HEK293 (cell line): ENCODE data around the gene ARMC10.
A peak's percentile ranks its signal among the peaks of the same experiment; 100 is the strongest.

Experiments used
- CTCF ChIA-PET: fragments of 350-600 bp; formaldehyde crosslinking; extraction: SDS; loops from one replicate; lab custom pipeline; 2021; ENCODE audit warnings: antibody characterized with exemption; lab: Yijun Ruan, JAX
- POLR2A ChIA-PET: fragments of 300-600 bp; formaldehyde crosslinking; extraction: SDS; loops from one replicate; lab custom pipeline; 2020; ENCODE audit warnings: antibody characterized with exemption, inconsistent platforms; lab: Yijun Ruan, JAX
- H3K27ac ChIP-seq: fragments of 200-500 bp; sonication (Bioruptor generic); 2 replicates; pipeline ENCODE4 v1.5.1; 2014; ENCODE audit warnings: low read depth, low read length, control low read depth, inconsistent platforms; ENCODE audit errors: extremely low read depth
- H3K36me3 ChIP-seq, 2 experiments: fragments of 200-500 bp in 1 of 2; sonication (Bioruptor generic) in 1 of 2; 1 replicate in 1 of 2; 2 replicates in 1 of 2; pipeline ENCODE4 v1.5.1; 2014 to 2017; ENCODE audit warnings: inconsistent platforms in 2 of 2, low read length in 2 of 2; ENCODE audit not compliant: control insufficient read depth in 2 of 2, insufficient read depth in 1 of 2
- H3K4me1 ChIP-seq: fragments of 200-500 bp; sonication (Bioruptor generic); 2 replicates; pipeline ENCODE4 v1.5.1; 2014; ENCODE audit warnings: mild to moderate bottlenecking, low read length, inconsistent platforms; ENCODE audit not compliant: control insufficient read depth, insufficient read depth
- H3K4me3 ChIP-seq: 2 replicates; pipeline ENCODE4 v1.5.1; 2011; ENCODE audit warnings: low read depth, mild to moderate bottlenecking, control low read depth, low read length, moderate library complexity
- H3K9me3 ChIP-seq: fragments of 200-500 bp; sonication (Bioruptor generic); 2 replicates; pipeline ENCODE4 v1.5.1; 2014; ENCODE audit warnings: low read depth, low read length, inconsistent platforms; ENCODE audit not compliant: control insufficient read depth, insufficient read depth
- EGR2 ChIP-seq: fragments of 450-650 bp; formaldehyde crosslinking; IDR thresholded peaks from 2 replicates; pipeline ENCODE4 v1.5.1; 2016; ENCODE audit warnings: low read depth, missing biosample characterization, missing genetic modification characterization
- GFI1B ChIP-seq: fragments of 450-650 bp; formaldehyde crosslinking; IDR thresholded peaks from 2 replicates; pipeline ENCODE4 v1.5.1; 2016; ENCODE audit warnings: missing biosample characterization, missing genetic modification characterization
- KLF1 ChIP-seq: fragments of 450-650 bp; formaldehyde crosslinking; IDR thresholded peaks from 2 replicates; pipeline ENCODE4 v1.5.1; 2016; ENCODE audit warnings: missing biosample characterization, missing genetic modification characterization
- RBAK ChIP-seq: fragments of 450-650 bp; formaldehyde crosslinking; IDR thresholded peaks from 2 replicates; pipeline ENCODE4 v1.5.1; 2016; ENCODE audit warnings: missing biosample characterization, missing genetic modification characterization
- SP2 ChIP-seq: fragments of 450-650 bp; formaldehyde crosslinking; IDR thresholded peaks from 2 replicates; pipeline ENCODE4 v1.5.1; 2016; ENCODE audit warnings: missing biosample characterization, missing genetic modification characterization
- WT1 ChIP-seq: fragments of 450-650 bp; formaldehyde crosslinking; IDR thresholded peaks from 2 replicates; pipeline ENCODE4 v1.5.1; 2016; ENCODE audit warnings: missing biosample characterization, missing genetic modification characterization
- ZFHX2 ChIP-seq: fragments of 450-650 bp; formaldehyde crosslinking; conservative IDR thresholded peaks from 2 replicates; pipeline ENCODE4 v1.5.1; 2016; ENCODE audit warnings: missing biosample characterization, missing genetic modification characterization
- ZFP41 ChIP-seq: fragments of 450-650 bp; formaldehyde crosslinking; IDR thresholded peaks from 2 replicates; pipeline ENCODE4 v1.5.1; 2016; ENCODE audit warnings: missing biosample characterization, missing genetic modification characterization, borderline replicate concordance
- ZIC2 ChIP-seq: fragments of 450-650 bp; formaldehyde crosslinking; IDR thresholded peaks from 2 replicates; pipeline ENCODE4 v1.5.1; 2016; ENCODE audit warnings: missing biosample characterization, missing genetic modification characterization
- ZNF10 ChIP-seq: fragments of 450-650 bp; formaldehyde crosslinking; IDR thresholded peaks from 2 replicates; pipeline ENCODE4 v1.5.1; 2017; ENCODE audit warnings: missing biosample characterization, missing genetic modification characterization
- ZNF24 ChIP-seq: fragments of 450-650 bp; formaldehyde crosslinking; IDR thresholded peaks from 2 replicates; pipeline ENCODE4 v1.5.1; 2016; ENCODE audit warnings: missing biosample characterization, missing genetic modification characterization
- ZNF302 ChIP-seq: fragments of 450-650 bp; formaldehyde crosslinking; IDR thresholded peaks from 2 replicates; pipeline ENCODE4 v1.5.1; 2016; ENCODE audit warnings: missing biosample characterization, missing genetic modification characterization, low read depth
- ZNF335 ChIP-seq: fragments of 450-650 bp; formaldehyde crosslinking; conservative IDR thresholded peaks from 2 replicates; pipeline ENCODE4 v1.5.1; 2016; ENCODE audit warnings: missing biosample characterization, missing genetic modification characterization
- ZNF404 ChIP-seq: fragments of 450-650 bp; formaldehyde crosslinking; IDR thresholded peaks from 2 replicates; pipeline ENCODE4 v1.5.1; 2017; ENCODE audit warnings: missing biosample characterization, missing genetic modification characterization
- ZNF501 ChIP-seq: fragments of 450-650 bp; formaldehyde crosslinking; IDR thresholded peaks from 2 replicates; pipeline ENCODE4 v1.5.1; 2016; ENCODE audit warnings: missing biosample characterization, missing genetic modification characterization
- ZNF521 ChIP-seq: fragments of 450-650 bp; formaldehyde crosslinking; IDR thresholded peaks from 2 replicates; pipeline ENCODE4 v1.5.1; 2017; ENCODE audit warnings: missing biosample characterization, mild to moderate bottlenecking, missing genetic modification characterization
- ZNF571 ChIP-seq: fragments of 450-650 bp; formaldehyde crosslinking; IDR thresholded peaks from 2 replicates; pipeline ENCODE4 v1.5.0; 2017; ENCODE audit warnings: missing biosample characterization, missing genetic modification characterization
- ZNF629 ChIP-seq: fragments of 450-650 bp; formaldehyde crosslinking; IDR thresholded peaks from 2 replicates; pipeline ENCODE4 v1.5.1; 2017; ENCODE audit warnings: missing biosample characterization, missing genetic modification characterization
- ZXDB ChIP-seq: fragments of 450-650 bp; formaldehyde crosslinking; IDR thresholded peaks from 2 replicates; pipeline ENCODE4 v1.5.1; 2016; ENCODE audit warnings: missing biosample characterization, missing genetic modification characterization
- TF ChIP-seq, protein P1 (sequence below): fragments of 450-650 bp; formaldehyde crosslinking; IDR thresholded peaks from 2 replicates; pipeline ENCODE4 v1.5.1; 2016; ENCODE audit warnings: missing biosample characterization, missing genetic modification characterization
- TF ChIP-seq, protein P2 (sequence below): fragments of 450-650 bp; formaldehyde crosslinking; IDR thresholded peaks from 2 replicates; pipeline ENCODE4 v1.5.1; 2016; ENCODE audit warnings: missing biosample characterization, missing genetic modification characterization, borderline replicate concordance
- TF ChIP-seq, protein P3 (sequence below): fragments of 450-650 bp; formaldehyde crosslinking; IDR thresholded peaks from 2 replicates; pipeline ENCODE4 v1.5.1; 2016; ENCODE audit warnings: missing biosample characterization, missing genetic modification characterization

ARMC10 gene

DNA sequence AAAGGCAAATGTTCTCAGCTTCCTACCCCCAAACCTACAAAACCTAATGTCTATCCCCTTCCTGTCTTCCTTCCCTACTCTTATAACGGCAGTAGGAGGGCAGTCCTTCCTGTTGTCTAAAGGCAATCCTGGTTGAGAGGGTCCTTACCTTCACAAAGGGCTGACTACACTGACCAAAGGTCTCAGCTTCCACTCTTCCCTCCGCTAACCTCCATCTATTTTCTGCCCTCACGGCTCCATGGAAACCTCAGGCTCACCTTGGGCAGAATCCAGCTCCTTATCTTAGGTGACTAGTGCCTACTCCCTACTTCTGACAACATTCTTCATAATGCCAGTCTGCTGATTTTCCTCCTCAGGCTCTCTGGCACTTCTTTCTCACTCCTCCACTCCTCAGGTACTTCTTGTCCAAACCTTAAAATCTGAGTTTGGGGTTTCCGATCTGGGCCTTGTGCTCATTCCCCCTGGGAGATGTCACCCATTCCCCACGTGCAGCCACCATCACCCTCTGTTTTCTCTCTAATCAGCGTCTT lies 886 bp upstream of the ARMC10 start:
- ChIA-PET CTCF (interaction anchor here (0.6 to 2.4 kb wide), 4 partner anchors 8 to 159 kb away, joined by 3 to 11 read pairs (median 7); no protein-coding TSS in a partner anchor), POLR2A (interaction anchor here (1.7 to 2.1 kb wide), 2 partner anchors 75 to 326 kb away, joined by 13 to 14 read pairs; partner anchors contain the start of genes FAM185A and NAPEPLD)
- Histone ChIP-seq H3K27ac (peak overlapping the region; percentile 79; the same call in 1 of the 2 replicates), H3K4me1 (no peaks in the 10 kb centered on the region), H3K4me3 (peak overlapping the region; percentile 84), H3K9me3 (no peaks in the 10 kb centered on the region; the same call in 1 of the 2 replicates), H3K36me3 (no peaks in the 10 kb centered on the region; a peak in 1 of 3 replicates)
- TF ChIP-seq EGR2 (tag by site-specific recombination) (0 out of 2 replicates have a peak, but pooled peaks have one; percentile 13), GFI1B (tag by site-specific recombination) (no peak), ZNF501 (tag by site-specific recombination) (0 out of 2 replicates have a peak, but pooled peaks have one; percentile 45), ZNF24 (0 out of 2 replicates have a peak, but pooled peaks have one; percentile 38), ZNF335 (peak; percentile 94), WT1 (tag by site-specific recombination) (0 out of 2 replicates have a peak, but pooled peaks have one; percentile 21), SP2 (tag by site-specific recombination) (peak; percentile 3; the same call in 1 of the 2 replicates), ZFP41 (tag by site-specific recombination) (no peak)

DNA sequence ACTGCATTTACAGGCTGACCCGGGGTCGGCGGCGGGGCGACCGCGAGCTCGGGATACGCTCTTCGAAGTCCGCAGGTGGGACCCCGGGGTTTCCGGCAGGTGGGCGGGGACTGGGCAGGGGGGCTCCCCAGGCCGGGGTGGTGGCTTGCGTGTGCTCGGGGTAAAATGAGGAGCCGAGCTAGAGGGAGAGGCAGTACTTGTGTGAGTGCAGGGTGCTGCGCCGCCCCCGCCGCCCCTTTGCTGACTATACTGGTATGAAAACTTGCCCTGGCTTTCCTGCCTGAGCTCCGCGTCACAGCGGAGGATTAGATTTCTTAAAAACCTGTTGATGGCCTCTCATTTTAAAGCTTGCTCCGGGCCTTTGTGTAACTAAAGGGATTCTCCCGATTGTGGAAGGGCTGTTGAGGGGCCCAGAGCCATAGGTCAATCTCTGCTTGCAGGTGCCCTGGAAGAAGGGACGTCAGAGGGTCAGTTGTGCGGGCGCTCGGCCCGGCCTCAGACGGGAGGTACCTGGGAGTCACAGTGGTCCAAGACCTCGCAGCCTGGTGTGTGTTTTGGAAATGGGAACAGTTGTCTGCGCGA lies 488 bp downstream of the ARMC10 start:
- H3K27ac ChIP-seq = peak overlapping the region; percentile 79
- no peaks in the 10 kb centered on the region for H3K4me1 ChIP-seq
- H3K36me3 ChIP-seq = no peaks in the 10 kb centered on the region; a peak in 1 of 3 replicates
- peak overlapping the region; percentile 84 for H3K4me3 ChIP-seq
- ChIA-PET CTCF (interaction anchor here (0.5 to 1.3 kb wide), 7 partner anchors 9 to 264 kb away, joined by 3 to 11 read pairs (median 4); no protein-coding TSS in a partner anchor), POLR2A (interaction anchor here (0.6 to 2.1 kb wide), 7 partner anchors 8 to 327 kb away, joined by 3 to 14 read pairs (median 4); partner anchors contain the start of genes FAM185A and NAPEPLD)
- H3K9me3 ChIP-seq = no peaks in the 10 kb centered on the region; the same call in 1 of the 2 replicates
- TF ChIP-seq ZNF302 (no peak), ZNF629 (tag by site-specific recombination) (no peak), ZFHX2 (tag by site-specific recombination) (peak; percentile 49), ZIC2 (tag by site-specific recombination) (no peak), ZNF521 (tag by site-specific recombination) (no peak), ZNF10 (tag by site-specific recombination) (no peak), SP2 (tag by site-specific recombination) (peak; percentile 48), ZFP41 (tag by site-specific recombination) (no peak), KLF1 (tag by site-specific recombination) (no peak), RBAK (tag by site-specific recombination) (no peak), ZXDB (tag by site-specific recombination) (0 out of 2 replicates have a peak, but pooled peaks have one; percentile 16), ZNF571 (tag by site-specific recombination) (no peak), ZNF404 (tag by site-specific recombination) (no peak)
- TF ChIP-seq, protein P1, sequence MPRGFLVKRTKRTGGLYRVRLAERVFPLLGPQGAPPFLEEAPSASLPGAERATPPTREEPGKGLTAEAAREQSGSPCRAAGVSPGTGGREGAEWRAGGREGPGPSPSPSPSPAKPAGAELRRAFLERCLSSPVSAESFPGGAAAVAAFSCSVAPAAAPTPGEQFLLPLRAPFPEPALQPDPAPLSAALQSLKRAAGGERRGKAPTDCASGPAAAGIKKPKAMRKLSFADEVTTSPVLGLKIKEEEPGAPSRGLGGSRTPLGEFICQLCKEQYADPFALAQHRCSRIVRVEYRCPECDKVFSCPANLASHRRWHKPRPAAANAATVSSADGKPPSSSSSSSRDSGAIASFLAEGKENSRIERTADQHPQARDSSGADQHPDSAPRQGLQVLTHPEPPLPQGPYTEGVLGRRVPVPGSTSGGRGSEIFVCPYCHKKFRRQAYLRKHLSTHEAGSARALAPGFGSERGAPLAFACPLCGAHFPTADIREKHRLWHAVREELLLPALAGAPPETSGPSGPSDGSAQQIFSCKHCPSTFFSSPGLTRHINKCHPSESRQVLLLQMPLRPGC (tag by site-specific recombination) = no peak
- TF ChIP-seq, protein P2, sequence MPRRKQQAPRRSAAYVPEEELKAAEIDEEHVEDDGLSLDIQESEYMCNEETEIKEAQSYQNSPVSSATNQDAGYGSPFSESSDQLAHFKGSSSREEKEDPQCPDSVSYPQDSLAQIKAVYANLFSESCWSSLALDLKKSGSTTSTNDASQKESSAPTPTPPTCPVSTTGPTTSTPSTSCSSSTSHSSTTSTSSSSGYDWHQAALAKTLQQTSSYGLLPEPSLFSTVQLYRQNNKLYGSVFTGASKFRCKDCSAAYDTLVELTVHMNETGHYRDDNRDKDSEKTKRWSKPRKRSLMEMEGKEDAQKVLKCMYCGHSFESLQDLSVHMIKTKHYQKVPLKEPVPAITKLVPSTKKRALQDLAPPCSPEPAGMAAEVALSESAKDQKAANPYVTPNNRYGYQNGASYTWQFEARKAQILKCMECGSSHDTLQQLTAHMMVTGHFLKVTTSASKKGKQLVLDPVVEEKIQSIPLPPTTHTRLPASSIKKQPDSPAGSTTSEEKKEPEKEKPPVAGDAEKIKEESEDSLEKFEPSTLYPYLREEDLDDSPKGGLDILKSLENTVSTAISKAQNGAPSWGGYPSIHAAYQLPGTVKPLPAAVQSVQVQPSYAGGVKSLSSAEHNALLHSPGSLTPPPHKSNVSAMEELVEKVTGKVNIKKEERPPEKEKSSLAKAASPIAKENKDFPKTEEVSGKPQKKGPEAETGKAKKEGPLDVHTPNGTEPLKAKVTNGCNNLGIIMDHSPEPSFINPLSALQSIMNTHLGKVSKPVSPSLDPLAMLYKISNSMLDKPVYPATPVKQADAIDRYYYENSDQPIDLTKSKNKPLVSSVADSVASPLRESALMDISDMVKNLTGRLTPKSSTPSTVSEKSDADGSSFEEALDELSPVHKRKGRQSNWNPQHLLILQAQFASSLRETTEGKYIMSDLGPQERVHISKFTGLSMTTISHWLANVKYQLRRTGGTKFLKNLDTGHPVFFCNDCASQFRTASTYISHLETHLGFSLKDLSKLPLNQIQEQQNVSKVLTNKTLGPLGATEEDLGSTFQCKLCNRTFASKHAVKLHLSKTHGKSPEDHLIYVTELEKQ (tag by site-specific recombination) = no peak
- TF ChIP-seq, protein P3, sequence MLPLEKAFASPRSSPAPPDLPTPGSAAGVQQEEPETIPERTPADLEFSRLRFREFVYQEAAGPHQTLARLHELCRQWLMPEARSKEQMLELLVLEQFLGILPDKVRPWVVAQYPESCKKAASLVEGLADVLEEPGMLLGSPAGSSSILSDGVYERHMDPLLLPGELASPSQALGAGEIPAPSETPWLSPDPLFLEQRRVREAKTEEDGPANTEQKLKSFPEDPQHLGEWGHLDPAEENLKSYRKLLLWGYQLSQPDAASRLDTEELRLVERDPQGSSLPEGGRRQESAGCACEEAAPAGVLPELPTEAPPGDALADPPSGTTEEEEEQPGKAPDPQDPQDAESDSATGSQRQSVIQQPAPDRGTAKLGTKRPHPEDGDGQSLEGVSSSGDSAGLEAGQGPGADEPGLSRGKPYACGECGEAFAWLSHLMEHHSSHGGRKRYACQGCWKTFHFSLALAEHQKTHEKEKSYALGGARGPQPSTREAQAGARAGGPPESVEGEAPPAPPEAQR = no peak
